ENCODE data around the gene PCAT7.

GRCh38 chr9:94584555-94584954, 29.7 kb downstream of the PCAT7 start:
- TF ChIP-seq CTCF (conservative IDR thresholded peaks at IDR 0.05; ENCODE audit: low read depth, low read length) (no peak), ELK1 (IDR thresholded peaks at IDR 0.05; ENCODE audit: borderline replicate concordance, low read depth, low read length) (no peak), CEBPB (IDR thresholded peaks at IDR 0.05; ENCODE audit: low read depth, low read length) (no peak), NFE2L2 (IDR thresholded peaks at IDR 0.05; ENCODE audit: low read depth, low read length) (no peak), RFX5 (IDR thresholded peaks at IDR 0.05; ENCODE audit: low read depth, low read length) (no peak), RAD21 (IDR thresholded peaks at IDR 0.05; ENCODE audit: low read length) (no peak), SMC3 (IDR thresholded peaks at IDR 0.05; ENCODE audit: low read depth, low read length) (no peak), POLR2A (IDR thresholded peaks at IDR 0.05; ENCODE audit: low read depth, low read length) (no peak), MAFK (IDR thresholded peaks at IDR 0.05; ENCODE audit: low read depth, low read length) (no peak), USF2 (IDR thresholded peaks at IDR 0.05; ENCODE audit: low read depth, low read length) (no peak), BHLHE40 (IDR thresholded peaks at IDR 0.05; ENCODE audit: low read depth, low read length) (no peak)

All from IMR-90 (cell line).